Measurements from ENCODE around the gene RHBDD1. TPM values are rescaled to one million over a fixed set of nuclear protein-coding genes. Genes with fewer than 3 reads are reported as not detected.

Gene RHBDD1
- total RNA-seq, 1 donor from 2014 or later = 32.7 TPM

GRCh38 chr2:227035711-227036367, 200.0 kb downstream of the RHBDD1 start:
- Mint-ChIP-seq H3K4me1 (ENCODE audit: low read depth) (peaks cover 37% of the 10 kb centered on the region), H3K36me3 (ENCODE audit: insufficient read depth) (no peaks in the 10 kb centered on the region), H3K4me3 (ENCODE audit: low read depth) (no peak overlapping the region), H3K9me3 (ENCODE audit: low read depth) (peaks cover 2% of the 10 kb centered on the region), H3K27ac (no peak overlapping the region), H3K27me3 (peaks cover 18% of the 10 kb centered on the region)
- no peak for TF ChIP-seq CTCF (IDR thresholded peaks at IDR 0.05; ENCODE audit: unreplicated experiment)
- no peak for DNase-seq (ENCODE audit: low spot score, unreplicated experiment)

DNA sequence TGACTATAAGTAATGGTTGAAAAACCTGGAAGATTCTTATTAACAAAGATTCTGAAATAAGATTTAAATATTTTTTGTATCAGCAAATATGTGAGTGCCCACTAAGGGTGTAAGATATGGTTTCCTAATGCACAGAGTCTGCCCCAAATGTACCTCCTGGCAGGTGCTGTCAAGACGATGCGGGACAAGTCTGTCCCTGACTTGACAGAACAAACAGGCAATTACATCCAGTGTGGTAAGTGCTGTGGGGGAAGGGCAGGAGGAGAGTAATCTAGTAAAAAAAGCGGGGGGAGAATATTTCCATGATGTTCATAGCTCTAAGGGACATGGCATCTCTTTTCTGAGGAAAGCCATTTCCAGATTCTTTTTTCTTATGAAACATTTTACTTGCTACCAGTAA, 200.7 kb downstream of the RHBDD1 start:
- Mint-ChIP-seq H3K4me3 (ENCODE audit: low read depth) (no peak overlapping the region), H3K27me3 (peaks cover 23% of the 10 kb centered on the region), H3K36me3 (ENCODE audit: insufficient read depth) (no peaks in the 10 kb centered on the region), H3K27ac (no peak overlapping the region), H3K4me1 (ENCODE audit: low read depth) (peaks cover 37% of the 10 kb centered on the region), H3K9me3 (ENCODE audit: low read depth) (peaks cover 2% of the 10 kb centered on the region)
- no peak for TF ChIP-seq CTCF (IDR thresholded peaks at IDR 0.05; ENCODE audit: unreplicated experiment)
- DNase-seq (ENCODE audit: low spot score, unreplicated experiment) = no peak

- Mint-ChIP-seq H3K4me3 (ENCODE audit: low read depth) (no peak overlapping the region), H3K36me3 (ENCODE audit: insufficient read depth) (no peaks in the 10 kb centered on the region), H3K4me1 (ENCODE audit: low read depth) (peaks cover 30% of the 10 kb centered on the region), H3K9me3 (ENCODE audit: low read depth) (peaks cover 2% of the 10 kb centered on the region), H3K27ac (peak overlapping the region; percentile 23), H3K27me3 (peaks cover 40% of the 10 kb centered on the region)
- no peak for TF ChIP-seq CTCF (IDR thresholded peaks at IDR 0.05; ENCODE audit: unreplicated experiment)
- no peak for DNase-seq (ENCODE audit: low spot score, unreplicated experiment)
Observed at GRCh38 chr2:227038550-227039189, 202.8 kb downstream of the RHBDD1 start.

GRCh38 chr2:227043981-227044380, 208.1 kb downstream of the RHBDD1 start:
- Mint-ChIP-seq H3K9me3 (ENCODE audit: low read depth) (peaks cover 6% of the 10 kb centered on the region), H3K4me1 (ENCODE audit: low read depth) (peaks cover 3% of the 10 kb centered on the region), H3K27ac (no peak overlapping the region), H3K36me3 (ENCODE audit: insufficient read depth) (no peaks in the 10 kb centered on the region), H3K27me3 (peaks cover 31% of the 10 kb centered on the region), H3K4me3 (ENCODE audit: low read depth) (no peak overlapping the region)
- TF ChIP-seq CTCF (IDR thresholded peaks at IDR 0.05; ENCODE audit: unreplicated experiment) = no peak
- DNase-seq (ENCODE audit: low spot score, unreplicated experiment) = no peak

Other genes starting within 250 kb of the RHBDD1 start
- gene IRS1, start 36.2 kb upstream of the RHBDD1 start, total RNA-seq = 17.1 and 20.5 TPM in 2 replicates

All from progenitor cell of endocrine pancreas (in vitro differentiated cells).